Testis (tissue), 3 donors: ENCODE results near the gene PPT2. TPM values are rescaled to one million over a fixed set of nuclear protein-coding genes. Genes with fewer than 3 reads are reported as not detected.
"Not testable (repeated sequence)": the region's sequence is repeated elsewhere in the genome, so short reads cannot be mapped to it uniquely, and the experiment has no call there.

Experiments used
- DNase-seq: peaks from one replicate; pipeline ENCODE4 v3.0.0-alpha.2; 2019
- H3K27ac ChIP-seq, 2 donors: fragments of 200-600 bp; sonication (generic); one replicate each; pipeline ENCODE4 v1.5.1; 2019
- H3K27me3 ChIP-seq: fragments of 200-600 bp; sonication (generic); one replicate; pipeline ENCODE4 v1.5.1; 2019
- H3K36me3 ChIP-seq: fragments of 200-600 bp; sonication (generic); one replicate; pipeline ENCODE4 v1.5.1; 2017; ENCODE audit warnings: low read depth; ENCODE audit errors: missing control alignments
- H3K4me1 ChIP-seq: fragments of 200-600 bp; sonication (generic); one replicate; pipeline ENCODE4 v1.5.1; 2019
- H3K4me3 ChIP-seq, 2 donors: fragments of 200-600 bp; sonication (generic); one replicate each; pipeline ENCODE4 v1.5.1; 2017 to 2019
- H3K9me3 ChIP-seq: fragments of 200-600 bp; sonication (generic); one replicate; pipeline ENCODE4 v1.5.1; 2017
- CTCF ChIP-seq, 3 experiments: fragments of 450-650 bp in 2 of 3; fragments of 200-600 bp in 1 of 3; sonication (generic) in 1 of 3; IDR thresholded peaks; one replicate each; pipeline ENCODE4 v1.5.1; 2016 to 2019; ENCODE audit warnings: antibody characterized with exemption in 3 of 3, mild to moderate bottlenecking in 2 of 3, moderate library complexity in 1 of 3
- POLR2A ChIP-seq: fragments of 450-650 bp; IDR thresholded peaks from one replicate; pipeline ENCODE4 v1.6.1; 2017; ENCODE audit warnings: antibody characterized with exemption, mild to moderate bottlenecking, moderate library complexity
- WGBS, 2 donors: methylation state at CpG; one replicate each; pipeline ENCODE4 v1.1.5; 2018; 5-methylcytosine and 5-hydroxymethylcytosine counted together
- intact Hi-C: fragments of 100-400 bp; cut with DNase I; formaldehyde crosslinking; loops from one replicate; pipeline ENCODE4 v1.15.1; 2023; ENCODE audit warnings: low total_unique reads
- polyA plus RNA-seq: library from polyadenylated mRNA; stranded (reverse); fragments of 350-450 nt; fragmentation: Illumina TruSeq; extraction: RNeasy Lipid Tissue Mini Kit (QIAGEN cat#74804); gene quantifications from one replicate; pipeline ENCODE4 v1.2.3, GENCODE V29; 2014; ENCODE audit warnings: low read depth, low replicate concordance; ENCODE audit not compliant: insufficient read depth
- total RNA-seq, 2 donors: library from RNA; depleted of rRNA; stranded (reverse); fragments of >200 nt; gene quantifications; one replicate each; pipeline ENCODE4 v1.2.3, GENCODE V29; 2016

PPT2 gene
- total and polyA plus RNA-seq, 3 donors from 2014 or later = 18.9 to 92.8 (median 33.9) TPM

- intact Hi-C loops = no loop called here
- DNase-seq = no peak
- H3K36me3 ChIP-seq = no peaks in the 10 kb centered on the region
Measured at GRCh38 chr6:32133786-32134185, 20.2 kb upstream of the PPT2 start.

DNA sequence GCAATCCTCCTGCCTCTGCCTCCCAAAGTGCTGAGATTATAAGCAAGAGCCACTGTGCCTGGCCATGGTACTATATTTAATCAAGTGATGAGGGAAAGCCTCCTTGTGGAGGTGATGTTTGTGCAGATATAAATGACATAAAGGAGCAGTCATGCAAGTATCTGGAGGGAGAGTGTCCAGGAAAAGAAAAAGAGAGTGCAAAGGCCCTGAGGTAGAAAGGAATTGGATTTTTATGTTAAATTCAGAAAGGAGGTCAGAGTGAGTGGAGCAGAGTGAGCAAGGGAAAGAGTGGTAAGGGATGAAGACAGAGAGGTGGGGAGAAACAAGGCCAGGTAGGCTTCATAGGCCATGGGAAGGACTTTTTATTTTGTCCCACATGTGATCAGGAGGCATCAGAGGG is 16.5 kb upstream of the PPT2 start:
- Histone ChIP-seq H3K4me3 (no peak overlapping the region), H3K27me3 (no peaks in the 10 kb centered on the region), H3K27ac (no peak overlapping the region), H3K36me3 (no peaks in the 10 kb centered on the region), H3K4me1 (peaks cover 14% of the 10 kb centered on the region), H3K9me3 (no peaks in the 10 kb centered on the region)
- no peak for DNase-seq
- intact Hi-C loops = no loop called here
- TF ChIP-seq CTCF (IDR thresholded peaks at IDR 0.05) (no peak), POLR2A (no peak)

More at GRCh38 chr6:32133786-32134185, 20.2 kb upstream of the PPT2 start:
- no peaks in the 10 kb centered on the region for H3K27me3 ChIP-seq
- H3K9me3 ChIP-seq = no peaks in the 10 kb centered on the region
- no peak overlapping the region for H3K27ac ChIP-seq
- TF ChIP-seq CTCF (IDR thresholded peaks at IDR 0.05) (no peak), POLR2A (no peak)
- no peak overlapping the region for H3K4me3 ChIP-seq
- 78 to 90% methylated on average over 4 of the region's 4 CpGs for WGBS, 2 donors
- H3K4me1 ChIP-seq = peaks cover 8% of the 10 kb centered on the region

- H3K4me1 ChIP-seq = peaks cover 14% of the 10 kb centered on the region
- intact Hi-C loops = no loop called here
- H3K9me3 ChIP-seq = no peaks in the 10 kb centered on the region
- TF ChIP-seq POLR2A = no peak
- TF ChIP-seq CTCF (IDR thresholded peaks at IDR 0.05) = no peak
- no peak for DNase-seq
- 43 to 46% methylated on average over 5 of the region's 5 CpGs for WGBS, 2 donors
- H3K36me3 ChIP-seq = no peaks in the 10 kb centered on the region
- no peaks in the 10 kb centered on the region for H3K27me3 ChIP-seq
- H3K4me3 ChIP-seq = no peak overlapping the region
- H3K27ac ChIP-seq = peak overlapping the region in 1 of 2 donors; percentile 20
Measured at GRCh38 chr6:32139590-32139989, 14.4 kb upstream of the PPT2 start.

DNA sequence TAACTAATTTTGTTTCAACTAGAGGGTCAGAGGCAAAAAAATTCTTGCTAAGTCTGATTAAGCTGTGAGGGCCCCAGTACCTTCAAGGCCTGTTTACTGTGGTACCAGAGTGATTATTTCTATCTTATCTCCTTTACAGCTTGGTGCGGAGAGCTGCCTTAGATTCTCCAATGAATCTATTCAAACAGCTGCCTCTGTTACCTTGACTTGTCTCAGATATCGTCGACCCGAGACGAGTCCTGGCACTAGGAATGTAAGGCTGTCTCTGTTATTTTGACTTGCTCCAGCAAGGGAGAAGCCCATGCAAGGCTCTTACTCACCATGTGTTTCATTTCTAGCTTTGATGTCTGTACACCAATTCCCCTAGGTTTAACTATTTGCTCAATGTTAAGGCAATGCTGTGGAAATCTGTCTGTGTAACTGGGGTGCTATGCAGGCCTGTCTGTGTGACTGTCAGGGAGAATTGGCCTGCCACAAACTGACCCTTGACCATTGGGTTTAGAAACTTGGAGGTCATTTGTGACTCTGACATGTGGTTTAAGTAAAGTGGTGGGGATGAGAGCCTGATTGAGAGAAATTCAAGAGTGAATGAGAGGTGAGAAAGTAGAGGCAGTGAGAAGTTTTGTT is 13.4 kb upstream of the PPT2 start:
- H3K4me3 ChIP-seq = no peak overlapping the region
- peaks cover 14% of the 10 kb centered on the region for H3K4me1 ChIP-seq
- no peak for TF ChIP-seq CTCF (IDR thresholded peaks at IDR 0.05)
- no peaks in the 10 kb centered on the region for H3K27me3 ChIP-seq
- DNase-seq = no peak
- WGBS, 2 donors = 31 to 43% methylated on average over 5 of the region's 5 CpGs
- intact Hi-C loops = no loop called here
- H3K9me3 ChIP-seq = no peaks in the 10 kb centered on the region
- no peaks in the 10 kb centered on the region for H3K36me3 ChIP-seq
- H3K27ac ChIP-seq = peak overlapping the region; percentile 20 to 37

DNA sequence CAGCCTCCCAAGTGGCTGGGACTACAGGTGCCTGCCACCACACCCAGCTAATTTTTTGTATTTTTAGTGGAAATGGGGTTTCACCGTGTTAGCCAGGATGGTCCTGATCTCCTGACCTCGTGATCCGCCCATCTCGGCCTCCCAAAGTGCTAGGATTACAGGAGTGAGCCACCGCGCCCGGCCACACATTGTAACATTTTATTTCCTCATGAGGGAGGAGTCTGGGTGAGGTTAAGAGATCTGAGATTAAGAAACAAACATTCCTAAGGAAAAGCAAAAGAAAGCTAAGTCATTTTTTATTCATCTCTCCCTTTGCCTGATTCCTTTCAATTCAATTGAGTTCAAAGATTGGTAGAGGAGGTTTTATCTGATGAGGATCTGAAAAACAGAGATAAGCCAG is 9.7 kb upstream of the PPT2 start:
- peak overlapping the region in 1 of 2 donors; percentile 41 for H3K27ac ChIP-seq
- H3K4me1 ChIP-seq = peaks cover 14% of the 10 kb centered on the region
- H3K4me3 ChIP-seq, H3K36me3 ChIP-seq, H3K9me3 ChIP-seq, intact Hi-C loops, H3K27me3 ChIP-seq: not testable (repeated sequence)
- peak; percentile 74 for DNase-seq
- 53 to 56% methylated on average over 7 of the region's 7 CpGs for WGBS, 2 donors
